IMR-90 (cell line): Measurements from ENCODE around the gene RAPH1. TPM values are rescaled to one million over a fixed set of nuclear protein-coding genes. Genes with fewer than 3 reads are reported as not detected.

Experiments
- ATAC-seq: fragments of 200-7000 bp; cut with Tn5 transposase; 2 replicates; pipeline ENCODE4 v1.9.1; 2020; ENCODE audit warnings: low read depth, mild to moderate bottlenecking, moderate library complexity
- BruUV-seq: library from RNA; stranded (reverse); fragments of 400-500 nt; replicated peaks from 2 replicates; lab custom pipeline; 2021; lab: Mats Ljungman, UMichigan
- CTCF ChIA-PET: fragments of 300-600 bp; formaldehyde crosslinking; extraction: SDS; loops from one replicate; lab custom pipeline; 2021; ENCODE audit warnings: antibody characterized with exemption; lab: Yijun Ruan, JAX
- POLR2A ChIA-PET: fragments of 300-600 bp; sonication (Branson Sonifier 250); formaldehyde crosslinking; loops from one replicate; lab custom pipeline; 2022; ENCODE audit warnings: antibody characterized with exemption; ENCODE audit not compliant: unreplicated experiment; lab: Charles Lee
- DNase-seq: peaks from one replicate; pipeline ENCODE4 v3.0.0; 2013
- H2AFZ ChIP-seq: replicated peaks from 2 replicates; pipeline ENCODE3; 2013; ENCODE audit warnings: low read length, mild to moderate bottlenecking; ENCODE audit not compliant: poor library complexity
- H2AK5ac ChIP-seq: 2 replicates; pipeline ENCODE4 v1.6.1; 2013; ENCODE audit warnings: low read depth, low read length, inconsistent platforms
- H2AK9ac ChIP-seq: replicated peaks from 2 replicates; pipeline ENCODE3; 2013; ENCODE audit warnings: mild to moderate bottlenecking, low read depth, low read length, moderate library complexity; ENCODE audit not compliant: poor library complexity
- H2BK120ac ChIP-seq: 2 replicates; pipeline ENCODE4 v1.6.1; 2013; ENCODE audit warnings: low read depth, low read length, inconsistent platforms
- H2BK15ac ChIP-seq: 3 replicates; pipeline ENCODE4 v1.6.1; 2013; ENCODE audit warnings: low read depth, low read length, inconsistent platforms
- H2BK20ac ChIP-seq: 2 replicates; pipeline ENCODE4 v1.6.1; 2013; ENCODE audit warnings: low read depth, mild to moderate bottlenecking, inconsistent platforms, low read length, moderate library complexity
- H2BK5ac ChIP-seq: 2 replicates; pipeline ENCODE4 v1.6.1; 2013; ENCODE audit warnings: mild to moderate bottlenecking, low read depth, low read length, inconsistent platforms; ENCODE audit not compliant: poor library complexity, severe bottlenecking
- H3K14ac ChIP-seq: replicated peaks from 2 replicates; pipeline ENCODE4 v1.6.1; 2013; ENCODE audit warnings: low read depth, low read length, inconsistent platforms
- H3K18ac ChIP-seq: 2 replicates; pipeline ENCODE4 v1.6.1; 2013; ENCODE audit warnings: low read depth, low read length, control low read depth
- H3K23ac ChIP-seq: 2 replicates; pipeline ENCODE4 v1.6.1; 2013; ENCODE audit warnings: low read depth, low read length, inconsistent platforms
- H3K27ac ChIP-seq: 2 replicates; pipeline ENCODE4 v1.5.1; 2013; ENCODE audit warnings: mild to moderate bottlenecking, control low read depth, low read length; ENCODE audit not compliant: insufficient read depth
- H3K27me3 ChIP-seq: 2 replicates; pipeline ENCODE4 v1.6.1; 2013; ENCODE audit warnings: low read length; ENCODE audit not compliant: control insufficient read depth, insufficient read depth
- H3K36me3 ChIP-seq: 2 replicates; pipeline ENCODE4 v1.6.1; 2013; ENCODE audit warnings: low read length, mixed read lengths; ENCODE audit not compliant: control insufficient read depth, insufficient read depth
- H3K4ac ChIP-seq: 2 replicates; pipeline ENCODE4 v1.6.1; 2013; ENCODE audit warnings: low read depth, low read length, inconsistent platforms
- H3K4me1 ChIP-seq: 2 replicates; pipeline ENCODE4 v1.6.1; 2013; ENCODE audit warnings: low read length, mixed read lengths; ENCODE audit not compliant: control insufficient read depth, insufficient read depth
- H3K4me2 ChIP-seq: 2 replicates; pipeline ENCODE4 v1.6.1; 2013; ENCODE audit warnings: low read depth, mild to moderate bottlenecking, control low read depth, low read length, moderate library complexity
- H3K4me3 ChIP-seq: 2 replicates; pipeline ENCODE4 v1.5.1; 2013; ENCODE audit warnings: low read depth, mild to moderate bottlenecking, control low read depth, low read length, moderate library complexity; ENCODE audit not compliant: insufficient read depth
- H3K56ac ChIP-seq: 2 replicates; pipeline ENCODE4 v1.6.1; 2013; ENCODE audit warnings: low read length, inconsistent platforms; ENCODE audit not compliant: insufficient read depth; ENCODE audit errors: extremely low read depth
- H3K79me1 ChIP-seq, 2 experiments: 2 replicates each; pipeline ENCODE4 v1.6.1; 2013; ENCODE audit warnings: low read length in 2 of 2, inconsistent platforms in 1 of 2, low read depth in 1 of 2
- H3K9ac ChIP-seq: 2 replicates; pipeline ENCODE4 v1.6.1; 2013; ENCODE audit warnings: low read depth, low read length, control low read depth
- H3K9me1 ChIP-seq: 2 replicates; pipeline ENCODE4 v1.6.1; 2013; ENCODE audit warnings: low read length, inconsistent platforms; ENCODE audit not compliant: insufficient read depth
- H3K9me3 ChIP-seq: 2 replicates; pipeline ENCODE4 v1.6.1; 2013; ENCODE audit warnings: low read length; ENCODE audit not compliant: control insufficient read depth, insufficient read depth
- H4K20me1 ChIP-seq: 2 replicates; pipeline ENCODE4 v1.6.1; 2013; ENCODE audit warnings: low read length, inconsistent platforms; ENCODE audit not compliant: insufficient read depth
- H4K5ac ChIP-seq: 2 replicates; pipeline ENCODE4 v1.6.1; 2013; ENCODE audit warnings: mild to moderate bottlenecking, low read depth, low read length, control low read depth
- H4K8ac ChIP-seq, 2 experiments: 2 replicates each; pipeline ENCODE4 v1.6.1; 2013; ENCODE audit warnings: low read depth in 2 of 2, low read length in 2 of 2, control low read depth in 1 of 2, inconsistent platforms in 1 of 2
- H4K91ac ChIP-seq: 2 replicates; pipeline ENCODE4 v1.6.1; 2013; ENCODE audit warnings: low read depth, low read length, inconsistent platforms; ENCODE audit not compliant: insufficient read depth
- MAZ ChIP-seq: IDR thresholded peaks from 2 replicates; pipeline ENCODE4 v1.6.1; 2012; ENCODE audit warnings: low read depth, mild to moderate bottlenecking, low read length, improper control_type of control experiment, moderate library complexity, borderline replicate concordance
- MXI1 ChIP-seq: IDR thresholded peaks from 2 replicates; pipeline ENCODE4 v1.6.1; 2012; ENCODE audit warnings: low read depth, mild to moderate bottlenecking, low read length, moderate library complexity, borderline replicate concordance
- POLR2A ChIP-seq: IDR thresholded peaks from 2 replicates; pipeline ENCODE4 v1.6.1; 2012; ENCODE audit warnings: mild to moderate bottlenecking, low read depth, low read length
- dilution Hi-C: fragments of 300-500 bp; cut with HindIII; formaldehyde crosslinking; loops from one replicate; pipeline ENCODE4 v1.14.3; 2018; ENCODE audit warnings: low sequenced_read_pairs; ENCODE audit not compliant: unreplicated experiment
- in situ Hi-C: fragments of 300-500 bp; cut with MboI; formaldehyde crosslinking; loops from 3 replicates; pipeline ENCODE4 v1.14.3; 2019; ENCODE audit warnings: low sequenced_read_pairs, inconsistent platforms, mixed read lengths
- intact Hi-C: fragments of 100-400 bp; cut with micrococcal nuclease; formaldehyde crosslinking; loops from 2 replicates; pipeline ENCODE4 v1.10.0; 2022
- polyA plus RNA-seq, 3 experiments: library from polyadenylated mRNA; depleted of rRNA; stranded (reverse); fragments of >200 nt; gene quantifications; 2 replicates each; pipeline ENCODE4 v1.2.3, GENCODE V29; 2012; ENCODE audit warnings: low replicate concordance in 1 of 3
- total RNA-seq: library from RNA; depleted of rRNA; stranded (reverse); fragments of >200 nt; gene quantifications from 2 replicates; pipeline ENCODE4 v1.2.3, GENCODE V29; 2012
- TF ChIP-seq, protein P1 (sequence below): fragments of 150-350 bp; IDR thresholded peaks from 2 replicates; pipeline ENCODE4 v1.6.1; 2017; ENCODE audit warnings: mild to moderate bottlenecking, antibody characterized with exemption, low read length, low read depth

Gene RAPH1
- total and polyA plus RNA-seq, 2 of the 4 experiments (the other 2 are of a cell fraction), result 7.5 to 15.1 TPM

DNA sequence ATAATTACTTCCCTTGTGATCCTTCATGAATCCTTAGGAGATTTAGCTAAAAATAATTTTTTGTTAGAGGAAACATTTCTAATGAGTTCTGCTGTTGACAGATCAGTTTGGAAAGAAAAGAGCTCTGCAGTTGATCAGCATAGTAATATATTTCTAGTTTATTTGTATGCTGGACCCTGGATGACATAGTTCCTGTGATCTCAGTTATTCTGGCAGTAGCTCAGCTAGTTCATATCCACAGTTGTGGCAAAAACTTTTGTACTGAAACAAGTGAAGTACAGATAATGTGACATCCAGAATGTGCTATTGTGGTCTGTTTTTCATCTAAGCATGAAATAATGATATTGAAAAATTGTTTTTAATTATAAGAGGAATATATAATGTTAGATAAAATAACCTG, 173.2 kb downstream of the RAPH1 start:
- Histone ChIP-seq H3K9me3 (no peaks in the 10 kb centered on the region), H4K8ac (no peak overlapping the region), H4K91ac (no peak overlapping the region), H3K4me3 (no peak overlapping the region), H3K4me1 (no peaks in the 10 kb centered on the region), H2BK20ac (no peak overlapping the region), H3K27me3 (no peaks in the 10 kb centered on the region), H3K4ac (no peak overlapping the region), H2BK120ac (no peak overlapping the region), H3K36me3 (peaks cover 2% of the 10 kb centered on the region), H3K27ac (no peak overlapping the region), H4K20me1 (peaks cover 6% of the 10 kb centered on the region; the same call in 1 of the 2 replicates), H3K4me2 (no peak overlapping the region), H3K79me1 (peaks cover 43 to 59% of the 10 kb centered on the region in 2 experiments), H2BK15ac (no peak overlapping the region), H2BK5ac (no peak overlapping the region), H2AK5ac (no peak overlapping the region), H3K9me1 (peaks cover 5% of the 10 kb centered on the region), H3K9ac (no peak overlapping the region), H2AFZ (no peak overlapping the region), H3K18ac (no peak overlapping the region), H3K56ac (no peak overlapping the region), H3K14ac (no peak overlapping the region), H4K5ac (no peak overlapping the region), H3K23ac (no peak overlapping the region), H2AK9ac (no peak overlapping the region)
- ATAC-seq, result peak; percentile 66
- BruUV-seq, result no TSS peak
- POLR2A ChIA-PET, result interaction anchor here (0.5 kb wide), 1 partner anchor 13 kb away, joined by 6 read pairs; no protein-coding TSS in a partner anchor
- intact Hi-C loops, result no loop called here
- DNase-seq, result peak; percentile 51
- dilution Hi-C loops, result no loop called here
- CTCF ChIA-PET, result no interaction called here
- no peak for TF ChIP-seq MAZ
- TF ChIP-seq, protein P1, sequence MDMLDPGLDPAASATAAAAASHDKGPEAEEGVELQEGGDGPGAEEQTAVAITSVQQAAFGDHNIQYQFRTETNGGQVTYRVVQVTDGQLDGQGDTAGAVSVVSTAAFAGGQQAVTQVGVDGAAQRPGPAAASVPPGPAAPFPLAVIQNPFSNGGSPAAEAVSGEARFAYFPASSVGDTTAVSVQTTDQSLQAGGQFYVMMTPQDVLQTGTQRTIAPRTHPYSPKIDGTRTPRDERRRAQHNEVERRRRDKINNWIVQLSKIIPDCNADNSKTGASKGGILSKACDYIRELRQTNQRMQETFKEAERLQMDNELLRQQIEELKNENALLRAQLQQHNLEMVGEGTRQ, result no peak
- no peak for TF ChIP-seq POLR2A
- no peak for TF ChIP-seq MXI1
- in situ Hi-C loops, result no loop called here
